ENCODE results near the gene GLI3. TPM values are rescaled to one million over a fixed set of nuclear protein-coding genes. Genes with fewer than 3 reads are reported as not detected.

The GLI3 gene
- total RNA-seq, 4 donors from 2014 or later, result 3.0 to 9.0 (median 4.2) TPM

- no peak for DNase-seq
- H3K27ac ChIP-seq, result no peak overlapping the region
- intact Hi-C loops (cut with DNase I), result no loop called here
Observed at GRCh38 chr7:42167631-42168236, 69.3 kb downstream of the GLI3 start.

GRCh38 chr7:42167206-42167605 is 69.8 kb downstream of the GLI3 start:
- no peaks in the 10 kb centered on the region for H3K27me3 ChIP-seq
- no peaks in the 10 kb centered on the region for H3K36me3 ChIP-seq
- H3K4me3 ChIP-seq, result no peak overlapping the region
- H3K27ac ChIP-seq, result no peak overlapping the region
- no peaks in the 10 kb centered on the region for H3K9me3 ChIP-seq
- intact Hi-C loops (cut with DNase I), result no loop called here
- WGBS, 2 donors, result 61 to 70% methylated on average over 2 of the region's 2 CpGs
- H3K4me1 ChIP-seq, result peaks cover 0 to 21% (median 0%) of the 10 kb centered on the region in 3 donors
- TF ChIP-seq CTCF (IDR thresholded peaks at IDR 0.05) (no peak), POLR2A (IDR thresholded peaks at IDR 0.05) (no peak)
- no peak for DNase-seq

More at GRCh38 chr7:42167631-42168236, 69.3 kb downstream of the GLI3 start:
- H3K36me3 ChIP-seq, result no peaks in the 10 kb centered on the region
- TF ChIP-seq CTCF (IDR thresholded peaks at IDR 0.05) (no peak), POLR2A (IDR thresholded peaks at IDR 0.05) (no peak)
- H3K27me3 ChIP-seq, result no peaks in the 10 kb centered on the region
- no peaks in the 10 kb centered on the region for H3K9me3 ChIP-seq
- H3K4me3 ChIP-seq, result no peak overlapping the region
- peaks cover 0 to 16% (median 0%) of the 10 kb centered on the region in 3 donors for H3K4me1 ChIP-seq

- 85 to 91% methylated on average over 5 of the region's 5 CpGs for WGBS, 2 donors
- TF ChIP-seq POLR2A (IDR thresholded peaks at IDR 0.05) (no peak), CTCF (IDR thresholded peaks at IDR 0.05) (no peak)
- Histone ChIP-seq H3K4me1 (peaks cover 0 to 37% (median 5%) of the 10 kb centered on the region in 3 donors), H3K9me3 (no peaks in the 10 kb centered on the region), H3K4me3 (no peak overlapping the region), H3K27ac (no peak overlapping the region), H3K36me3 (no peaks in the 10 kb centered on the region), H3K27me3 (no peaks in the 10 kb centered on the region)
- intact Hi-C loops (cut with DNase I), result no loop called here
- DNase-seq, result no peak
Observed at GRCh38 chr7:42164881-42165428, 72.1 kb downstream of the GLI3 start.

GRCh38 chr7:42162560-42163325 is 74.3 kb downstream of the GLI3 start:
- H3K4me1 ChIP-seq, result peaks cover 0 to 54% (median 5%) of the 10 kb centered on the region in 3 donors
- H3K9me3 ChIP-seq, result no peaks in the 10 kb centered on the region
- WGBS, 2 donors, result 76 to 84% methylated on average over 7 of the region's 7 CpGs
- intact Hi-C loops (cut with DNase I), result no loop called here
- no peak overlapping the region for H3K27ac ChIP-seq
- no peak for DNase-seq
- H3K36me3 ChIP-seq, result no peaks in the 10 kb centered on the region
- no peak overlapping the region for H3K4me3 ChIP-seq
- no peaks in the 10 kb centered on the region for H3K27me3 ChIP-seq
- TF ChIP-seq CTCF (IDR thresholded peaks at IDR 0.05), result no peak
- no peak for TF ChIP-seq POLR2A (IDR thresholded peaks at IDR 0.05)

- H3K4me3 ChIP-seq, result no peak overlapping the region
- DNase-seq, result no peak
- H3K9me3 ChIP-seq, result no peaks in the 10 kb centered on the region
- H3K27ac ChIP-seq, result peak overlapping the region in 1 of 4 donors; percentile 17
- TF ChIP-seq CTCF (IDR thresholded peaks at IDR 0.05) (no peak), POLR2A (IDR thresholded peaks at IDR 0.05) (no peak)
- intact Hi-C loops (cut with DNase I), result no loop called here
- H3K4me1 ChIP-seq, result peaks cover 0 to 45% (median 5%) of the 10 kb centered on the region in 3 donors
- H3K27me3 ChIP-seq, result no peaks in the 10 kb centered on the region
- no peaks in the 10 kb centered on the region for H3K36me3 ChIP-seq
- 63 to 68% methylated on average over 1 to 2 of the region's 2 CpGs for WGBS, 2 donors
Observed at GRCh38 chr7:42161719-42162118, 75.3 kb downstream of the GLI3 start.
